Measurements from ENCODE around the gene TCIRG1.

DNA sequence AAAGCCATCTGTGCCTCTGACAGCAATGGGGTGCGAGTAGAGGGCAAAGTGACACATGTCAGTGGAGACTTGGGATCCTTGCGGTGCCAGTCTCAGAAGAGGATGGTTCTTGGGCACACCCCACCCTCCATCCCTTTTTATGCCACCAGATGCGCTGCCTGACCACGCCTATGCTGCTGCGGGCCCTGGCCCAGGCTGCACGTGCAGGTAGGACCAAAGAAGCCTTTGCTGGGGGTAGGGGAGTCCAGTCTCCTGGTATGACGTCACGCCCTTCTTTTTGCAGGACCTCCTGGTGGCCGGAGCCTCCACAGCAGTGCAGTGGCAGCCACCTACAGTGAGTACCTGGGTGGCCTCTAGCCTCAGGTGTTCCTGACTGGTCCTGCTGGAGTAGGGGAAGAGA, 6.8 kb upstream of the TCIRG1 start:
- TF ChIP-seq POLR2A (IDR thresholded peaks at IDR 0.05) = no peak
- TF ChIP-seq, protein P1, sequence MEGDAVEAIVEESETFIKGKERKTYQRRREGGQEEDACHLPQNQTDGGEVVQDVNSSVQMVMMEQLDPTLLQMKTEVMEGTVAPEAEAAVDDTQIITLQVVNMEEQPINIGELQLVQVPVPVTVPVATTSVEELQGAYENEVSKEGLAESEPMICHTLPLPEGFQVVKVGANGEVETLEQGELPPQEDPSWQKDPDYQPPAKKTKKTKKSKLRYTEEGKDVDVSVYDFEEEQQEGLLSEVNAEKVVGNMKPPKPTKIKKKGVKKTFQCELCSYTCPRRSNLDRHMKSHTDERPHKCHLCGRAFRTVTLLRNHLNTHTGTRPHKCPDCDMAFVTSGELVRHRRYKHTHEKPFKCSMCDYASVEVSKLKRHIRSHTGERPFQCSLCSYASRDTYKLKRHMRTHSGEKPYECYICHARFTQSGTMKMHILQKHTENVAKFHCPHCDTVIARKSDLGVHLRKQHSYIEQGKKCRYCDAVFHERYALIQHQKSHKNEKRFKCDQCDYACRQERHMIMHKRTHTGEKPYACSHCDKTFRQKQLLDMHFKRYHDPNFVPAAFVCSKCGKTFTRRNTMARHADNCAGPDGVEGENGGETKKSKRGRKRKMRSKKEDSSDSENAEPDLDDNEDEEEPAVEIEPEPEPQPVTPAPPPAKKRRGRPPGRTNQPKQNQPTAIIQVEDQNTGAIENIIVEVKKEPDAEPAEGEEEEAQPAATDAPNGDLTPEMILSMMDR (IDR thresholded peaks at IDR 0.05) = no peak
